Measurements from ENCODE around the gene RALGAPA1.

- TF ChIP-seq EZH2 (IDR thresholded peaks at IDR 0.05; ENCODE audit: insufficient read depth, poor library complexity, severe bottlenecking), result no peak
- no peak for TF ChIP-seq EZH2phosphoT487 (IDR thresholded peaks at IDR 0.05; ENCODE audit: insufficient read depth, low read depth)
Measured at GRCh38 chr14:35760143-35760542, 49.0 kb downstream of the RALGAPA1 start.

Data from GM23248 (cell line).